Osteocyte (in vitro differentiated cells): ENCODE results near the gene TLE2. TPM values are rescaled to one million over a fixed set of nuclear protein-coding genes. Genes with fewer than 3 reads are reported as not detected.
"Not testable (repeated sequence)": the region's sequence is repeated elsewhere in the genome, so short reads cannot be mapped to it uniquely, and the experiment has no call there.

Experiments used
- DNase-seq: peaks from one replicate; pipeline ENCODE4 v3.0.0; 2021; ENCODE audit warnings: mixed read lengths; ENCODE audit not compliant: unreplicated experiment; ENCODE audit errors: extremely low spot score
- H3K27ac Mint-ChIP-seq: one replicate; pipeline ENCODE4 v1.8.0; 2021; ENCODE audit warnings: mild to moderate bottlenecking, mixed read lengths; ENCODE audit not compliant: unreplicated experiment
- H3K27me3 Mint-ChIP-seq: one replicate; pipeline ENCODE4 v1.8.0; 2021; ENCODE audit warnings: mixed read lengths; ENCODE audit not compliant: unreplicated experiment
- H3K36me3 Mint-ChIP-seq: one replicate; pipeline ENCODE4 v1.8.0; 2021; ENCODE audit warnings: mixed read lengths; ENCODE audit not compliant: unreplicated experiment
- H3K4me1 Mint-ChIP-seq: one replicate; pipeline ENCODE4 v1.8.0; 2021; ENCODE audit warnings: mixed read lengths; ENCODE audit not compliant: unreplicated experiment
- H3K4me3 Mint-ChIP-seq: one replicate; pipeline ENCODE4 v1.8.0; 2021; ENCODE audit warnings: mild to moderate bottlenecking, moderate library complexity, mixed read lengths; ENCODE audit not compliant: unreplicated experiment
- H3K9me3 Mint-ChIP-seq: one replicate; pipeline ENCODE4 v1.8.0; 2021; ENCODE audit warnings: mixed read lengths; ENCODE audit not compliant: unreplicated experiment
- CTCF ChIP-seq: fragments of 200-600 bp; sonication (generic); IDR thresholded peaks from 2 replicates; pipeline ENCODE4 v1.5.0; 2021; ENCODE audit warnings: antibody characterized with exemption, mild to moderate bottlenecking, moderate library complexity
- total RNA-seq: library from RNA; stranded (reverse); gene quantifications from 2 replicates; pipeline ENCODE4 v1.2.1, GENCODE V29; 2021

The TLE2 gene
- total RNA-seq, 1 donor from 2014 or later = 13.2 TPM

DNA sequence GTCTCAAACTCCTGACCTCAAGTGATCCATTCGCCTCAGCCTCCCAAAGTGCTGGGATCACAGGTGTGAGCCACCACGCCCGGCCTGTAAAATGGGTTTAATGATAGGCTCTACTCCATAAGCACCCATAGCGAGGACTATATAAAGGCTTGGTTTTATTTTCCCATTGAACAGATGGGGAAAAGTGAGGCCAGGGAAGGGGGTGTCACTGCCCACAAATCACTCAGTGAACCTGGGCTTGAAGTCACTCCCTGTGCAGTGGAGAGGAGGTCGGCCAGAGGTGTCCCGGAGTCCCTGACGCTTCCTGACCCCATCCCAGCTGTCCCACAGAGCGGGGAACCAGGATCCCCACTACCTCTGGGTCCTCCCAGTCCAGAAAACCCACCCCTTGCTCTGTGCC, 14.9 kb downstream of the TLE2 start:
- H3K27me3 Mint-ChIP-seq = no peaks in the 10 kb centered on the region

DNA sequence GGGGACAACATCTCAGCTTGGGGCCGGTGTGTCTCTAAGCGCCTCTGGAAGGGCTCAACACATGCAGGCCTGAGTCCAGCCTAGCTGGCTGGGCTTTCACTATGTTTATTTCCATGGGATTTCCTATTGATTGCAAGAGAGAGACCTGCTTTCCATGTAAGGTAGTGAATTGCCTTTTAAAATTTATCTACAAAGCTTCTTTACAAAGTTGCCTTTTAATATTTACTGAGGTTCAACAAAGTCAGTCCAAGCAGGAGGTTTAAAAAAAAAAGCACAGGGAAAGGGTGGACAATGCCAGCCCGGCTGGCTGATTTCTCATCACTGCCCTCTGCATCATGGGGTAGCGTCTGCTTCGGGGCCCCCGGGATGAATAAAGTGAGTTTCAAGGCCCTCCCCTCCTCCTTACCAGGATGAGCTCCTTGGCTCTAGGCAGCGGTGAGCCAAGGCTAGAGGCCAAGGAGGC, 15.8 kb downstream of the TLE2 start:
- no peak for TF ChIP-seq CTCF
- DNase-seq = no peak
- Mint-ChIP-seq H3K4me3 (no peak overlapping the region), H3K27ac (no peak overlapping the region), H3K4me1 (peaks cover 6% of the 10 kb centered on the region), H3K36me3 (peaks cover 4% of the 10 kb centered on the region), H3K27me3 (no peaks in the 10 kb centered on the region), H3K9me3 (no peaks in the 10 kb centered on the region)

More for the DNA sequence above, 14.9 kb downstream of the TLE2 start:
- Mint-ChIP-seq H3K27ac (no peak overlapping the region), H3K9me3 (no peaks in the 10 kb centered on the region), H3K4me3 (no peak overlapping the region), H3K4me1 (peaks cover 6% of the 10 kb centered on the region), H3K36me3 (peaks cover 4% of the 10 kb centered on the region)
- TF ChIP-seq CTCF = no peak
- no peak for DNase-seq

GRCh38 chr19:3012621-3013262, 16.3 kb downstream of the TLE2 start:
- H3K27me3 Mint-ChIP-seq = no peaks in the 10 kb centered on the region
- H3K27ac Mint-ChIP-seq = no peak overlapping the region
- TF ChIP-seq CTCF = no peak
- no peak for DNase-seq
- peaks cover 6% of the 10 kb centered on the region for H3K4me1 Mint-ChIP-seq
- no peak overlapping the region for H3K4me3 Mint-ChIP-seq
- H3K36me3 Mint-ChIP-seq = peaks cover 4% of the 10 kb centered on the region
- H3K9me3 Mint-ChIP-seq = no peaks in the 10 kb centered on the region

- not testable (repeated sequence) for H3K4me3 Mint-ChIP-seq, H3K9me3 Mint-ChIP-seq, DNase-seq, H3K27ac Mint-ChIP-seq, H3K4me1 Mint-ChIP-seq, H3K36me3 Mint-ChIP-seq, H3K27me3 Mint-ChIP-seq
These were observed 17.0 kb downstream of the TLE2 start for GRCh38 chr19:3012059-3012458.

GRCh38 chr19:3010871-3011270, 18.2 kb downstream of the TLE2 start:
- Mint-ChIP-seq H3K27me3 (no peaks in the 10 kb centered on the region), H3K4me3 (no peak overlapping the region), H3K27ac (no peak overlapping the region), H3K9me3 (no peaks in the 10 kb centered on the region), H3K4me1 (peaks cover 6% of the 10 kb centered on the region), H3K36me3 (peaks cover 4% of the 10 kb centered on the region)
- no peak for DNase-seq
- no peak for TF ChIP-seq CTCF
